ENCODE measurements around the gene METTL26.

Gene METTL26

GRCh38 chr16:658679-659571 is 22.8 kb upstream of the METTL26 start:
- no peak for DNase-seq (ENCODE audit: low read depth)

GRCh38 chr16:657487-657886 is 21.4 kb upstream of the METTL26 start:
- no peak for DNase-seq (ENCODE audit: low read depth)

- no peak for DNase-seq (ENCODE audit: low read depth)
Observed at GRCh38 chr16:654034-654433, 17.9 kb upstream of the METTL26 start.

GRCh38 chr16:652454-653305 is 16.6 kb upstream of the METTL26 start:
- DNase-seq (ENCODE audit: low read depth) = no peak

GRCh38 chr16:651844-652243 is 15.7 kb upstream of the METTL26 start:
- DNase-seq (ENCODE audit: low read depth) = no peak

GRCh38 chr16:649631-650030 is 13.5 kb upstream of the METTL26 start:
- DNase-seq (ENCODE audit: low read depth) = no peak

GRCh38 chr16:648781-649589 is 12.9 kb upstream of the METTL26 start, which contains the start of gene WDR90:
TSS of gene WDR90 (plus strand) at chr16:649365. CDS start at chr16:649417, 52 bp downstream.
- DNase-seq (ENCODE audit: low read depth) = peak; percentile 88

GRCh38 chr16:648071-648780 is 12.1 kb upstream of the METTL26 start:
- no peak for DNase-seq (ENCODE audit: low read depth)

GRCh38 chr16:647173-647902 is 11.2 kb upstream of the METTL26 start:
- DNase-seq (ENCODE audit: low read depth) = no peak

GRCh38 chr16:646679-647172 is 10.6 kb upstream of the METTL26 start:
- no peak for DNase-seq (ENCODE audit: low read depth)

- no peak for DNase-seq (ENCODE audit: low read depth)
Observed at GRCh38 chr16:645852-646678, 10.0 kb upstream of the METTL26 start.

GRCh38 chr16:644556-644955 is 8.5 kb upstream of the METTL26 start:
- DNase-seq (ENCODE audit: low read depth) = no peak

- DNase-seq (ENCODE audit: low read depth) = no peak
Observed at GRCh38 chr16:643050-643368, 6.9 kb upstream of the METTL26 start.

GRCh38 chr16:642189-643049 is 6.3 kb upstream of the METTL26 start:
- DNase-seq (ENCODE audit: low read depth) = no peak

- DNase-seq (ENCODE audit: low read depth) = peak; percentile 37
Observed at GRCh38 chr16:641326-642188, 5.5 kb upstream of the METTL26 start, which contains the start of gene MCRIP2. TSS of gene MCRIP2 (plus strand) at chr16:641828. CDS start at chr16:641992, 164 bp downstream.

- no peak for DNase-seq (ENCODE audit: low read depth)
Observed at GRCh38 chr16:640614-641013, 4.5 kb upstream of the METTL26 start.

- DNase-seq (ENCODE audit: low read depth) = no peak
Observed at GRCh38 chr16:638836-639235, 2.7 kb upstream of the METTL26 start.
